ENCODE data around the gene SMG6.

- TF ChIP-seq GATA2 (IDR thresholded peaks at IDR 0.05; ENCODE audit: low read depth, low read length) = no peak
- no peak for TF ChIP-seq GATA3 (IDR thresholded peaks at IDR 0.05; ENCODE audit: low read depth, low read length)
Measured at GRCh38 chr17:2143332-2143731, 160.3 kb downstream of the SMG6 start.

All from SH-SY5Y (cell line).